Smooth muscle cell (in vitro differentiated cells): ENCODE measurements around the gene A3GALT2. TPM values are rescaled to one million over a fixed set of nuclear protein-coding genes. Genes with fewer than 3 reads are reported as not detected.

Experiments used
- DNase-seq: peaks from one replicate; lab custom pipeline; 2025; ENCODE audit not compliant: unreplicated experiment; lab: John Stamatoyannopoulos, UW
- H2AFZ ChIP-seq: fragments of 200-600 bp; sonication (generic); 2 replicates; pipeline ENCODE4 v1.6.0; 2016; ENCODE audit warnings: antibody characterized with exemption, low read depth, mild to moderate bottlenecking
- H3F3A ChIP-seq: fragments of 200-600 bp; sonication (generic); 2 replicates; pipeline ENCODE4 v1.6.0; 2017; ENCODE audit warnings: antibody characterized with exemption, low read depth
- H3K27ac ChIP-seq: fragments of 200-600 bp; sonication (generic); 2 replicates; pipeline ENCODE4 v1.5.1; 2016; ENCODE audit warnings: low read depth, mild to moderate bottlenecking
- H3K27me3 ChIP-seq: fragments of 200-600 bp; sonication (generic); 2 replicates; pipeline ENCODE4 v1.6.1; 2016; ENCODE audit warnings: low read depth, mild to moderate bottlenecking
- H3K36me3 ChIP-seq: fragments of 200-600 bp; sonication (generic); 2 replicates; pipeline ENCODE4 v1.5.1; 2016; ENCODE audit warnings: low read depth
- H3K4me1 ChIP-seq: fragments of 200-600 bp; sonication (generic); 2 replicates; pipeline ENCODE4 v1.5.1; 2016; ENCODE audit warnings: low read depth
- H3K4me2 ChIP-seq: fragments of 200-600 bp; sonication (generic); 2 replicates; pipeline ENCODE4 v1.6.0; 2016; ENCODE audit warnings: mild to moderate bottlenecking
- H3K4me3 ChIP-seq: fragments of 200-600 bp; sonication (generic); 2 replicates; pipeline ENCODE4 v1.5.1; 2016; ENCODE audit warnings: mild to moderate bottlenecking
- H3K79me2 ChIP-seq: fragments of 200-600 bp; sonication (generic); 2 replicates; pipeline ENCODE4 v1.6.0; 2016; ENCODE audit warnings: low read depth, mild to moderate bottlenecking
- H3K9ac ChIP-seq: fragments of 200-600 bp; sonication (generic); 2 replicates; pipeline ENCODE4 v1.6.0; 2016; ENCODE audit warnings: low read depth
- H3K9me3 ChIP-seq: fragments of 200-600 bp; sonication (generic); replicated peaks from 2 replicates; pipeline ENCODE4 v1.5.1; 2016; ENCODE audit warnings: low read depth
- H4K20me1 ChIP-seq: fragments of 200-600 bp; sonication (generic); 2 replicates; pipeline ENCODE4 v1.6.0; 2016; ENCODE audit warnings: low read depth
- WGBS: methylation state at CpG from one replicate; pipeline ENCODE4 v1.1.7; 2016; ENCODE audit warnings: low lambda C conversion rate; 5-methylcytosine and 5-hydroxymethylcytosine counted together
- polyA plus RNA-seq: library from polyadenylated mRNA; unstranded; fragments of >200 nt; fragmentation: Nextera tagmentation; extraction: Ambion mirVana; gene quantifications from 2 replicates; pipeline ENCODE4 v1.2.1, GENCODE V29; 2016
- total RNA-seq: library from RNA; depleted of rRNA; stranded (reverse); fragments of >200 nt; gene quantifications from 2 replicates; pipeline ENCODE4 v1.2.3, GENCODE V29; 2014
- TF ChIP-seq, protein P1 (sequence below): fragments of 200-600 bp; sonication (generic); IDR thresholded peaks from 2 replicates; pipeline ENCODE4 v1.5.1; 2017; ENCODE audit warnings: borderline replicate concordance, mild to moderate bottlenecking, antibody characterized with exemption; ENCODE audit not compliant: insufficient read depth, poor library complexity, severe bottlenecking

Gene A3GALT2
- total and polyA plus RNA-seq, 2 experiments from 2014 or later: not detected

DNA sequence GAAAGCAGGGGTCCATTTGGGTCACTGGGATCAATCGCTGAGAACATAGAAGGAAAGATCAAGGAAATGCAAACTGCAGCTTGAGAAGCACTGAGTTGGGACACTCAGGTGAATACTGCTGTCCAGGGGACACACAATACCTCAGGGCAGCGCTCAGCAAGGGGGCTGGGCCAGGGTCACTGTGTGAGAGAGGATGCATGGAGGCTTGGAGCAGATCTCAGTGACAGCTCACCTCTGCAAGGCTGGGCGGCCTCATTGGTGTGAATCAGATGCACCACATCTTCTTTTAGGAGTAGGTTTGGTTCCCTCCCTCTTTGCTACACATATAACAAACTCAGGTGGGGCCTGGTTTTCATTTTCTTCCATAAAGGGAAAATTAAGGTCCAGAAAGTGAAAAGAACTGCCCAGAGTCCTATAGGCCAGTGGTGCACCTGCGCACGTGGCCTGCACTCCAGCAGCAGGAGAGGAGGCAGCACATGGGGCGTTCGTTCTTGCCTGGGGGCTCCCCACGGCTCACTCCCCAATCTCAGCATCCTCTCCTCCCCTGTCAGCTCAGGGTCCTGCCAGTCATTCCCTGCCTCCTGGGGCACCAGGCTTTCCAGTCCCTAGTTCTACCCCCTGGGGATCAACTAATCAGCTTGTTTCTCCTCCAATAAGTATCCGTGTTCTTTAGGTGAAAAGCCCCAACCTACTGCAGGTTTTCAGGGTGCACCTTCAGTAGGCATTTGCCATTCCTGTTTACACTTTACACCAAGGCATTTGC lies 1.5 kb downstream of the A3GALT2 start:
- H3K79me2 ChIP-seq: no peaks in the 10 kb centered on the region
- 92% methylated on average over 9 of the region's 9 CpGs for whole genome bisulfite sequencing
- TF ChIP-seq, protein P1, sequence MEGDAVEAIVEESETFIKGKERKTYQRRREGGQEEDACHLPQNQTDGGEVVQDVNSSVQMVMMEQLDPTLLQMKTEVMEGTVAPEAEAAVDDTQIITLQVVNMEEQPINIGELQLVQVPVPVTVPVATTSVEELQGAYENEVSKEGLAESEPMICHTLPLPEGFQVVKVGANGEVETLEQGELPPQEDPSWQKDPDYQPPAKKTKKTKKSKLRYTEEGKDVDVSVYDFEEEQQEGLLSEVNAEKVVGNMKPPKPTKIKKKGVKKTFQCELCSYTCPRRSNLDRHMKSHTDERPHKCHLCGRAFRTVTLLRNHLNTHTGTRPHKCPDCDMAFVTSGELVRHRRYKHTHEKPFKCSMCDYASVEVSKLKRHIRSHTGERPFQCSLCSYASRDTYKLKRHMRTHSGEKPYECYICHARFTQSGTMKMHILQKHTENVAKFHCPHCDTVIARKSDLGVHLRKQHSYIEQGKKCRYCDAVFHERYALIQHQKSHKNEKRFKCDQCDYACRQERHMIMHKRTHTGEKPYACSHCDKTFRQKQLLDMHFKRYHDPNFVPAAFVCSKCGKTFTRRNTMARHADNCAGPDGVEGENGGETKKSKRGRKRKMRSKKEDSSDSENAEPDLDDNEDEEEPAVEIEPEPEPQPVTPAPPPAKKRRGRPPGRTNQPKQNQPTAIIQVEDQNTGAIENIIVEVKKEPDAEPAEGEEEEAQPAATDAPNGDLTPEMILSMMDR: no peak
- no peak overlapping the region for H3K27ac ChIP-seq
- no peaks in the 10 kb centered on the region for H3K4me1 ChIP-seq
- H3K27me3 ChIP-seq: no peaks in the 10 kb centered on the region
- no peaks in the 10 kb centered on the region for H3K36me3 ChIP-seq
- H3K4me3 ChIP-seq: no peak overlapping the region
- no peak overlapping the region for H2AFZ ChIP-seq
- no peaks in the 10 kb centered on the region for H3K9me3 ChIP-seq
- no peak for DNase-seq
- H3F3A ChIP-seq: peaks cover 16% of the 10 kb centered on the region
- no peak overlapping the region for H3K9ac ChIP-seq
- peaks cover 29% of the 10 kb centered on the region for H4K20me1 ChIP-seq
- no peak overlapping the region for H3K4me2 ChIP-seq

DNA sequence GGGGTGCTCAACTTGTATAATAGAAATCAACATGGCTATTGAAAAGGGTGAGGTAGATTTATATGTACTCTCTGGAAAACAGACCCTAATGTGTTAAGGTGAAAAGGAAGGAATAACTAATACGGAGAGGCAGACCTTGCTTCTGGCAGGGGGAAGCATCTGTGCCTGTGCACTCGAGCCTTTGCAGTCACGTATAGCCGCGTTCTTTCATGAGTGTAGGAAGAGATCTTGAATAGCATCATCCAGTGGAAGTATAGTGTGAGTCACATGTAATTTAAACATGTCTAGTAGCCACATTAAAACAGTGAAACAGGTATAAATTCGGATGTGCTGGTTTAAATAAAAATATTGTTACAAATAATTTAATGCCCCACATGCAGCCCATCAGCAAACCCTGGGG lies 3.0 kb downstream of the A3GALT2 start:
- H3K9me3 ChIP-seq: no peaks in the 10 kb centered on the region
- H2AFZ ChIP-seq: no peak overlapping the region
- TF ChIP-seq, protein P1: no peak
- peaks cover 15% of the 10 kb centered on the region for H4K20me1 ChIP-seq
- H3K27me3 ChIP-seq: no peaks in the 10 kb centered on the region
- H3F3A ChIP-seq: peaks cover 12% of the 10 kb centered on the region
- H3K4me1 ChIP-seq: no peaks in the 10 kb centered on the region
- H3K79me2 ChIP-seq: no peaks in the 10 kb centered on the region
- H3K9ac ChIP-seq: no peak overlapping the region
- no peaks in the 10 kb centered on the region for H3K36me3 ChIP-seq
- no peak for DNase-seq
- 58% methylated on average over 6 of the region's 6 CpGs for WGBS
- H3K27ac ChIP-seq: no peak overlapping the region
- H3K4me2 ChIP-seq: no peak overlapping the region
- no peak overlapping the region for H3K4me3 ChIP-seq

DNA sequence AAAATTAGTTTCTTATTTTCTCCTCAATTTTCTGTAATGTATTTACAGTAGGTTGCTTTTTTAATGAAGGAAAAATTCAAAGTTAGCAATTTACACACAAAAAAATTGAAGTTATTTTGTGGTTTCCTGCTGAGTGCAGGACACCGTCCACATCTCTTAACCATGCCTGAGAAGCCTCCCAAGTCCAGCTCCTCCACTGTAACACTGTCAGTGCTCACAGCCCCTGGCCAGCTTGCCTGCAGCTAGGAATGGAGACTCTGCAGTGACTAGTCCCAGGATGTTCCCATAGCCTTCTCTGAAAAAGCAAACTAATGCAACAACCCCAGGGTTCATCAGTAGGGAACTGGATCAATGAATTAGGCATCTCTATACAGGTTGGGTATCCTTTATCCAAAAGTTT lies 3.5 kb downstream of the A3GALT2 start:
- H3K27ac ChIP-seq: no peak overlapping the region
- H2AFZ ChIP-seq: no peak overlapping the region
- H3K4me1 ChIP-seq: no peaks in the 10 kb centered on the region
- DNase-seq: no peak
- TF ChIP-seq, protein P1: no peak
- no peak overlapping the region for H3K4me2 ChIP-seq
- H3K27me3 ChIP-seq: no peaks in the 10 kb centered on the region
- no peaks in the 10 kb centered on the region for H3K79me2 ChIP-seq
- peaks cover 12% of the 10 kb centered on the region for H3F3A ChIP-seq
- no peak overlapping the region for H3K9ac ChIP-seq
- no peaks in the 10 kb centered on the region for H3K36me3 ChIP-seq
- H3K4me3 ChIP-seq: no peak overlapping the region
- H4K20me1 ChIP-seq: peaks cover 10% of the 10 kb centered on the region
- WGBS: 12% methylated on average over 1 of the region's 1 CpG
- no peaks in the 10 kb centered on the region for H3K9me3 ChIP-seq

DNA sequence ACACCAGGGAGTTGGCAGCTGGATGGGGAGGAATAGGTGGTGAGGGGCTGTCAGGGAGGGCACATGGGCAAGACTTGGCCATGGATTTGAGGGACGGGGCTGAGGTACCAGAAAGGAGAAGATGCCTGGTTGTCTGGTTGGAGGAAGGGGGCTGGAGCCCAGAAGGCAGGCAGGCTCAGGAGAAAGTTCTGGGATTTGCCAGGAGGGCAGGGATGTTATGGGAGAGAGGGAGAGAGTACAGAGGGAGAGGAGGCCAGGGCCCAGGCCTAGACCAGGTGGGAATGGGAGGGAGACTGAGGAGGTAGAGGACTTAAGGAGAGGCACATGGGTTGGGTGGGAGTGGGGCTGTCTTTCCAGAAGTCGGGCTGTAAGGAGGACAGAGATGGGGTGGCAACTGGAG lies 4.3 kb downstream of the A3GALT2 start:
- H3K4me2 ChIP-seq: no peak overlapping the region
- H3K4me3 ChIP-seq: no peak overlapping the region
- peaks cover 10% of the 10 kb centered on the region for H3F3A ChIP-seq
- H3K9me3 ChIP-seq: no peaks in the 10 kb centered on the region
- H3K9ac ChIP-seq: no peak overlapping the region
- no peaks in the 10 kb centered on the region for H3K79me2 ChIP-seq
- H2AFZ ChIP-seq: no peak overlapping the region
- no peak overlapping the region for H3K27ac ChIP-seq
- peaks cover 4% of the 10 kb centered on the region for H4K20me1 ChIP-seq
- H3K4me1 ChIP-seq: no peaks in the 10 kb centered on the region
- H3K36me3 ChIP-seq: no peaks in the 10 kb centered on the region
- no peak for DNase-seq
- no peaks in the 10 kb centered on the region for H3K27me3 ChIP-seq
- WGBS: 92% methylated on average over 1 of the region's 2 CpGs
- TF ChIP-seq, protein P1: no peak
